Astrocyte (in vitro differentiated cells and primary cell): ENCODE measurements around the gene GRB7.

Experiments
- CTCF ChIP-seq: IDR thresholded peaks from 2 replicates; pipeline ENCODE4 v1.5.1; 2011; ENCODE audit warnings: low read depth, mild to moderate bottlenecking, inconsistent platforms, low read length, moderate library complexity; ENCODE audit not compliant: insufficient read depth
- EZH2 ChIP-seq: IDR thresholded peaks from 2 replicates; pipeline ENCODE4 v1.6.1; 2012; ENCODE audit warnings: mild to moderate bottlenecking, low read length, inconsistent platforms; ENCODE audit not compliant: insufficient read depth

GRCh38 chr17:39703913-39704312, 33.8 kb upstream of the GRB7 start:
- TF ChIP-seq CTCF: no peak
- TF ChIP-seq EZH2: no peak
